ENCODE data around the gene ATF4. TPM values are rescaled to one million over a fixed set of nuclear protein-coding genes. Genes with fewer than 3 reads are reported as not detected.
A peak's percentile ranks its signal among the peaks of the same experiment; 100 is the strongest.

ATF4 gene
- total and polyA plus RNA-seq, 2 donors (not counting 3 experiments of a cell fraction or from before 2014, with no cell fraction given), result 312 to 668 TPM

DNA sequence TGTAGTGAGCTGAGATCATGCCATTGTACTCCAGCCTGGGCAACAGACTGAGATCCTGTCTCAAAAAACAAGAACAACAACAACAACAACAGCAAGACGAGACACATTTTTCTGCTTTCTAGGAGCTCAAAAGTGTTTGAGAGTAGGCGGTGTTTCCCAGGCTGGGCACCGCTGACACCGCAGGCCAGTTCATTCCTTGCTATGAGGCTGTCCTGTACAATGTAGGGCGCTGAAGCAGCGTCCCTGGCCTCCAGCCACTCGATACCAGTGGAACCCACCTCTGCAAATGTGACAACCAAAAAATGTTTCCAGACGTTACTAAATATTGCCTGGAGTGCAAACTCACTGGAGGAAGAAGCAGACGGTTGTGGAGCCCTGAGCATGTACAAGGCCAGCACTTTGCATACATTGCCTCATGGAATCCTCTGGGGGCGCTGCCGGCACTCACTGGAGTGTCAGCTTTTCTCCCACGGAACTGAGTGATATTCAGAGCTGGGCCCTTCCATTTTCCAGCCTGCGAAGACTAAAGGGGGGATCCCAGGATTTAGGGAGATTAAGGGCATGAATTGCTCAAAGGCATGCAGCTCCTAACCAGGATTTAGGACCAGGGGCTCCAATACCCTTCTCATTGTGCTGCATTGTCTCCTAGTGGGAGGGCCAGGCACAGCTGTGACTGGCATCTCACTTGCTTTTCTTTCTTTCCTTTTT is 24.1 kb upstream of the ATF4 start:
- dilution Hi-C loops (cut with MboI; ENCODE audit: extremely low pct_ligation_motif_present, low sequenced_read_pairs) (no loop called here), intact Hi-C loops (cut with micrococcal nuclease) (loop anchor here (1.0 to 10.0 kb wide), 3 partner anchors 18 to 151 kb away; partner anchors contain the start of gene SYNGR1)
- Histone ChIP-seq H3K4me1 (ENCODE audit: control insufficient read depth, extremely low read depth, insufficient read depth, low read length) (no peaks in the 10 kb centered on the region), H3K9ac (replicated peaks; ENCODE audit: extremely low read depth, insufficient read depth, low read length) (no peak overlapping the region), H3K36me3 (ENCODE audit: control insufficient read depth in 2 of 2, extremely low read depth in 1 of 2, insufficient read depth in 2 of 2, low read length in 2 of 2) (no peaks in the 10 kb centered on the region), H3K4me3 (replicated peaks in 1 of 3; ENCODE audit: insufficient read depth in 1 of 3, low read depth in 1 of 3, low read length in 3 of 3) (no peak overlapping the region), H3K4me2 (ENCODE audit: insufficient read depth, low read length) (no peak overlapping the region), H3K27me3 (ENCODE audit: control insufficient read depth in 2 of 2, insufficient read depth in 2 of 2, low read length in 2 of 2) (peaks cover 0 to 3% of the 10 kb centered on the region in 2 experiments), H3K9me3 (replicated peaks; ENCODE audit: control insufficient read depth, insufficient read depth, low read length) (no peaks in the 10 kb centered on the region), H3K79me2 (ENCODE audit: control insufficient read depth, insufficient read depth, low read length) (no peaks in the 10 kb centered on the region), H2AFZ (ENCODE audit: low read depth, low read length) (peak overlapping the region; percentile 90), H3K9me1 (replicated peaks; ENCODE audit: control insufficient read depth, extremely low read depth, insufficient read depth, low read length) (no peaks in the 10 kb centered on the region), H3K27ac (ENCODE audit: insufficient read depth, low read depth, low read length) (no peak overlapping the region), H4K20me1 (replicated peaks; ENCODE audit: control insufficient read depth, extremely low read depth, insufficient read depth, low read length) (no peaks in the 10 kb centered on the region)
- ChIA-PET POLR2A (interaction anchor here (0.7 to 1.2 kb wide), 3 partner anchors 24 to 28 kb away, joined by 3 to 5 read pairs (median 4); no protein-coding TSS in a partner anchor), CTCF (interaction anchor here (0.6 to 4.9 kb wide), 24 partner anchors 9 to 548 kb away, joined by 3 to 130 read pairs (median 6); partner anchors contain the start of genes ATF4, RPS19BP1 and TAB1)
- FAIRE-seq, result peak; percentile 90
- TF ChIP-seq, protein P1, sequence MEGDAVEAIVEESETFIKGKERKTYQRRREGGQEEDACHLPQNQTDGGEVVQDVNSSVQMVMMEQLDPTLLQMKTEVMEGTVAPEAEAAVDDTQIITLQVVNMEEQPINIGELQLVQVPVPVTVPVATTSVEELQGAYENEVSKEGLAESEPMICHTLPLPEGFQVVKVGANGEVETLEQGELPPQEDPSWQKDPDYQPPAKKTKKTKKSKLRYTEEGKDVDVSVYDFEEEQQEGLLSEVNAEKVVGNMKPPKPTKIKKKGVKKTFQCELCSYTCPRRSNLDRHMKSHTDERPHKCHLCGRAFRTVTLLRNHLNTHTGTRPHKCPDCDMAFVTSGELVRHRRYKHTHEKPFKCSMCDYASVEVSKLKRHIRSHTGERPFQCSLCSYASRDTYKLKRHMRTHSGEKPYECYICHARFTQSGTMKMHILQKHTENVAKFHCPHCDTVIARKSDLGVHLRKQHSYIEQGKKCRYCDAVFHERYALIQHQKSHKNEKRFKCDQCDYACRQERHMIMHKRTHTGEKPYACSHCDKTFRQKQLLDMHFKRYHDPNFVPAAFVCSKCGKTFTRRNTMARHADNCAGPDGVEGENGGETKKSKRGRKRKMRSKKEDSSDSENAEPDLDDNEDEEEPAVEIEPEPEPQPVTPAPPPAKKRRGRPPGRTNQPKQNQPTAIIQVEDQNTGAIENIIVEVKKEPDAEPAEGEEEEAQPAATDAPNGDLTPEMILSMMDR (IDR thresholded peaks at IDR 0.05; ENCODE audit: extremely low read depth in 1 of 2, insufficient read depth in 1 of 2, low read depth in 1 of 2, low read length in 2 of 2), result peak; percentile 84 to 85
- TF ChIP-seq MYC (IDR thresholded peaks at IDR 0.05; ENCODE audit: low read depth, low read length), result no peak
- DNase-seq (ENCODE audit: low read depth, low spot score), result peak; percentile 60
- no TSS peak for BruUV-seq (replicated peaks)

DNA sequence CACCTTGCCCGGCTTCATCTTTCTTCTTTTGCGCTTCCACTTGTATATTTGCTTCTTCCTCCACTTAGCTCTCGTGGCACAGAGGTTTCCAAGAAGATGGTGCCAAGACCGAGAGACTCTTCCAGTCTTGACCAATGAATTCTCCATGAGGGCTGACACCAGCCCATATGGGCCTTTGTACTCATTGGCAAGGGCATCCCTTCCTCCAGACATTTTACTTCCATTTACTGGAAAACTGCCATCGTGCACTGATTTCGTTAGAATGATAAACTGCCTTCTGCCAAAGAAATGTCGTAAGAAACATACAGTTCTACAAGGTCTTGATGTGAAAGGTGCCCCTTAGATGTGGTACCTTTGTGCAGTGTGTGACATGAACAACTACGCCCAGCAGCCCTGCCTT is 22.9 kb upstream of the ATF4 start:
- dilution Hi-C loops (cut with MboI; ENCODE audit: extremely low pct_ligation_motif_present, low sequenced_read_pairs), result no loop called here
- CTCF ChIA-PET, result interaction anchor here (0.7 to 4.9 kb wide), 8 partner anchors 17 to 839 kb away, joined by 3 to 130 read pairs (median 12); partner anchors contain the start of genes RPS19BP1 and TAB1
- H3K9ac ChIP-seq (replicated peaks; ENCODE audit: extremely low read depth, insufficient read depth, low read length), result no peak overlapping the region
- no peaks in the 10 kb centered on the region for H3K9me3 ChIP-seq (replicated peaks; ENCODE audit: control insufficient read depth, insufficient read depth, low read length)
- H3K36me3 ChIP-seq (ENCODE audit: control insufficient read depth in 2 of 2, extremely low read depth in 1 of 2, insufficient read depth in 2 of 2, low read length in 2 of 2), result no peaks in the 10 kb centered on the region
- H4K20me1 ChIP-seq (replicated peaks; ENCODE audit: control insufficient read depth, extremely low read depth, insufficient read depth, low read length), result no peaks in the 10 kb centered on the region
- no peak for DNase-seq (ENCODE audit: low read depth, low spot score)
- no peak overlapping the region for H3K4me2 ChIP-seq (ENCODE audit: insufficient read depth, low read length)
- no peak overlapping the region for H2AFZ ChIP-seq (ENCODE audit: low read depth, low read length)
- peaks cover 3% of the 10 kb centered on the region for H3K4me1 ChIP-seq (ENCODE audit: control insufficient read depth, extremely low read depth, insufficient read depth, low read length)
- no peaks in the 10 kb centered on the region for H3K9me1 ChIP-seq (replicated peaks; ENCODE audit: control insufficient read depth, extremely low read depth, insufficient read depth, low read length)
- TF ChIP-seq, protein P1 (IDR thresholded peaks at IDR 0.05; ENCODE audit: extremely low read depth in 1 of 2, insufficient read depth in 1 of 2, low read depth in 1 of 2, low read length in 2 of 2), result no peak
- TF ChIP-seq MYC (IDR thresholded peaks at IDR 0.05; ENCODE audit: low read depth, low read length) (no peak), JUN (IDR thresholded peaks at IDR 0.05; ENCODE audit: borderline replicate concordance, insufficient read depth, insufficient read length, low read depth) (no peak), POLR2A (IDR thresholded peaks at IDR 0.05; ENCODE audit: low read depth, low read length) (no peak), FOS (IDR thresholded peaks at IDR 0.05; ENCODE audit: borderline replicate concordance, insufficient read depth, low read length) (no peak), EZH2 (IDR thresholded peaks at IDR 0.05; ENCODE audit: borderline replicate concordance, low read depth, low read length, severe bottlenecking) (no peak), POLR2AphosphoS5 (IDR thresholded peaks at IDR 0.05; ENCODE audit: insufficient read depth, low read depth, low read length) (no peak), GATA2 (IDR thresholded peaks at IDR 0.05; ENCODE audit: insufficient read depth, insufficient read length, low read depth, low read length) (no peak)
- TF ChIP-seq, protein P2, sequence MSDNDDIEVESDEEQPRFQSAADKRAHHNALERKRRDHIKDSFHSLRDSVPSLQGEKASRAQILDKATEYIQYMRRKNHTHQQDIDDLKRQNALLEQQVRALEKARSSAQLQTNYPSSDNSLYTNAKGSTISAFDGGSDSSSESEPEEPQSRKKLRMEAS (IDR thresholded peaks at IDR 0.05; ENCODE audit: insufficient read depth, insufficient read length), result no peak
- no peak for FAIRE-seq
- intact Hi-C loops (cut with micrococcal nuclease), result loop anchor here (10.0 kb wide), 1 partner anchor 153 kb away; the partner anchor contains the start of gene SYNGR1
- POLR2A ChIA-PET, result no interaction called here
- H3K79me2 ChIP-seq (ENCODE audit: control insufficient read depth, insufficient read depth, low read length), result peaks cover under 1% of the 10 kb centered on the region
- BruUV-seq (replicated peaks), result no TSS peak
- H3K27me3 ChIP-seq (ENCODE audit: control insufficient read depth in 2 of 2, insufficient read depth in 2 of 2, low read length in 2 of 2), result peaks cover 0 to 3% of the 10 kb centered on the region in 2 experiments
- H3K27ac ChIP-seq (ENCODE audit: insufficient read depth, low read depth, low read length), result no peak overlapping the region
- H3K4me3 ChIP-seq (replicated peaks in 1 of 3; ENCODE audit: insufficient read depth in 1 of 3, low read depth in 1 of 3, low read length in 3 of 3), result no peak overlapping the region
